Muscle of back (tissue), 11 donors: ENCODE measurements around the gene INPP4A. TPM values are rescaled to one million over a fixed set of nuclear protein-coding genes. Genes with fewer than 3 reads are reported as not detected.

Experiments used
- DNase-seq, 3 donors: peaks; one replicate each; pipeline versions ENCODE4 v3.0.0 to v3.0.0-alpha.2; 2013
- polyA plus RNA-seq, 10 donors: library from polyadenylated mRNA; unstranded; fragments of 120-200 nt; gene quantifications; one replicate each; pipeline ENCODE4 v1.2.1, GENCODE V29; 2013; ENCODE audit not compliant: insufficient read length in 10 of 10

The INPP4A gene
- polyA plus RNA-seq, 10 donors: 9.9 to 15.7 (median 14.0) TPM

DNA sequence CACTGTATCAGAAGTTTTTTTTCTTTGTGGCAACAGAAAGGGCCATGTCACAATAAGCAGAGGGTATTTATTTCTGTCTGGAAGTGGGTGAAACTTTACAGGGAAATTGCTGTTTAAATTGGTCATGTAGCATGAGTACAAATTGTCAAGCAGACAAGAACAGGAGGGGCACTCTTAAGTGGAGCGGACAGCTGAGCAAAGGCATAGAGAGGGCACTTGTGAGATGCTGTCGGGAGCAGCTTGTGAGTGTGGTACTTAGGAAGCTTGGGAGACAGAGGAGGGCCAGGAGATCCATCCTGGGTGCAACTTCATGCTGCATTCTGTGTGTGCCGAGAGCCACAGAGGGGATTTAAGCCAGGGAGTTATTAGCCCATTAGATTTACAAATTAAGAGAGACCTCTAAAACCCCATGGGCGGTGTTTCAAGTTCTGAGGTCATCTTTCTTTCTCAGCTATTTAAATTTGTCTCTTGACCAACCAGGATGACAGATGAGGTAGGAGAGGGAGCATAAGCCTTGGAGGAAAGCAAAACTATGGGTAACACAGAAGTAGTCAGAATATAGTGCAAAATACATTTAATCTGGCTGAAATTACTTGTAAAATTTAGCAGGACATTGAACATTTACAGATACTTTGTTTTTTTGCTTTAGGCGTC, 30.4 kb downstream of the INPP4A start:
- DNase-seq: no peak

DNA sequence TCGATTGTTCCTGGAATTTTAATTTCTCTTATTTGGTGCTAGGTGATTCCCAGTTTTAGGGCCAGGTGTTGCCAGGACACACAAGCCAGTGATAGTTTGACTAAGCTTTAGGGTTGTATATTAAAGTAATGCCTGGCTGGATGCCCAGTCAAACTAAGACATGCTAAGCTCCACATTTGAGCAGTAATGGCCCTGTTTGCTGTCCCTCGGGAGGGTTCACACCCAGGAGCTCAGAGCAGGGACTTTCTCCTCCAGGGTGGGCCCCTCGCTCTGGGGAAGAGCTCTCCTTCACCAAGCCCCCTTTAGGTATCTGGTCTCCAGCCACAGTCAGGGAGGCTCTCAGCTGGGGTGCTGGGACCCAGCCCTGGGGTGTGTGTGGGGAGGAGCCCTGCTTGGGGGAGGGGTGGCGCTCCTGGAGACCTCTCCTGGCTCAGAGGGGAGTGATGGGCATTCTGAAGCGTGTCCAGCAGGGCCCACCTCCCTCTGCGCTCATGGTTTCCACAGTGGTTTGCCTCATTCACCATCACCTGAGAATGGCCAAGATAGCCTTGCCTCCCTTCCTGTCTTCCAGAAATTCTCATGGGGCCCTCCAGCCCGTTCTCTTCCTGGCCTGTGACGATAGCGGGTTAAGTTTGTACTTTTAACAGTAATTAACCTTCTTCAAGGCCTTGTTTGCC, 31.7 kb downstream of the INPP4A start:
- no peak for DNase-seq

DNA sequence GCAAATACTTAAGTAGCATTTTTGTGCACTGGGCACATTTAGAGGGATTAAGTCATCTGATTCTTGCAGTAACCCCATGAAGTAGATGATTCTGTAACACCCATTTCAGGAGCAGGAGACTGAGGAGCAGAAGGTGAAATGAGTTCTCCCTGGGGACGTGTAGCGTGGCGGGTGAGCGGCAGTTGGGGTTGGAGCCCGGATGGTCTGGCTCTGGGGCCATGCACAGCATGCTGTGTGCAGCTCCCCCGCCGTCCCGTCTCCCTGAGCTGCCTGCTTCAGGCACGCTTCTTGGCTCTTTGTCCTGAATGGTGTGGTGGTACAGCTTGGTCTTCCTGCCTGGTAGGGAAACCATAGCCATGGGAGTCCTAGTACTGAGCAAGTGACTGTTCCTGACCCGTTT, 32.4 kb downstream of the INPP4A start:
- DNase-seq: no peak

DNA sequence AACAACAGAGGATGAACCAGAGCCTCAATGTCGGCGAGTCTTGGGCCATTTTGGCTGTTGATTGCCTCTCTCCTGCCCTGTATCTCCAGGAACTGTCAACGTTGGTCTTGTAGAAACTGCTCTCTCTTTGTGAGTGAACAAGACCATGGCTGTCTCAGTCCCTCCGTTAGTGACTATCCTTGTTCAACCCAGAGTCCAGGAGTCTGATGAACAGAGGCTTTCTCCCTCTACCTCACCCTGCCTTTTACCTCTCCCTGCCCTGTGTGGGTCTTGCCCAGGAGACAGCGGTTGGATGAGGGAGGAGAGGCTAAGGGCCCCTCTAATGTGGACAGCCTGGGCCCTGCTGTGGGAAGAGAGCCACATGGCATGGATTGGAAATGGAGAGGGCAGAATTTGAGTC, 32.8 kb downstream of the INPP4A start:
- DNase-seq: no peak

GRCh38 chr2:98478088-98478551, 33.5 kb downstream of the INPP4A start:
- DNase-seq: no peak

GRCh38 chr2:98478907-98479306, 34.2 kb downstream of the INPP4A start:
- no peak for DNase-seq

DNA sequence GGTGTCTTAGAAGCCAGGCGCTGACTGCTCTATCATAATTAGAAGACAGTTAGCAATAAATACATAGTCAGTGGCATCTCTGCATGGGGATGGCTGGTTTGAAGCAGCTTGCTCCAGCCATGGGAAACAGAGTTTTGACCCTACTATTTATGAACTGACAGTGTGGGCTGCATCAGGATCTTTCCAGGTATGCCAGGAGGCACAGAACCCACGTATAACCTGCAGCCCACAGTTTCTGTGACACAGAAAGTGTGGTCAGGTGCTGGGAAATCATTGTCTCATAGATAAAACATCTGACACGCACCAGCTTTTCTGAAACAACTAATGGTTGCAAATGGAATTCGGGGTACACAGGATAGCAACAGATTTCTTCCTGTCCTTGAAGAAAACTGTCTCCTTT, 34.7 kb downstream of the INPP4A start:
- DNase-seq: no peak

- DNase-seq: peak in 2 of 3 donors; percentile 39 to 59
Observed at GRCh38 chr2:98479959-98480524, 35.4 kb downstream of the INPP4A start.

DNA sequence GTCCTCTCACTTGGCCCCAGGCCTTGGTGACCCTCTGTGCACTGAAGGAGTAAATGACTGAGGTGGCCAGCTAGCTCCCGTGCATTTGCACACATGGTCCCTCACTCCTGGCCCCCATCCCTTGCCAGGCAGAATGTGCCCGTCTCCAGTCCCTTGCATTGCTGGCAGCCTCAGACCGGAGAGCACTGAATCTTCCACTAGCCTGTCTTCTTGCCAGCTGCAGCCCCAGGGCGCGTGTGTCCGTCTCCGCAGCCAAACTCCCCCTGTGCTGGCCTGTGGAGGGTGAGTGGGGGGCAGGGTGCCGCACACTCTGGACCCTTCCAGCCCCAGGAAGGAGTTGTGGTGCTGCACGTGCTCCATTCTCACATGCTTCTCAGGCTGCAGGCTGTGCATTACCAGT, 35.9 kb downstream of the INPP4A start:
- no peak for DNase-seq

DNA sequence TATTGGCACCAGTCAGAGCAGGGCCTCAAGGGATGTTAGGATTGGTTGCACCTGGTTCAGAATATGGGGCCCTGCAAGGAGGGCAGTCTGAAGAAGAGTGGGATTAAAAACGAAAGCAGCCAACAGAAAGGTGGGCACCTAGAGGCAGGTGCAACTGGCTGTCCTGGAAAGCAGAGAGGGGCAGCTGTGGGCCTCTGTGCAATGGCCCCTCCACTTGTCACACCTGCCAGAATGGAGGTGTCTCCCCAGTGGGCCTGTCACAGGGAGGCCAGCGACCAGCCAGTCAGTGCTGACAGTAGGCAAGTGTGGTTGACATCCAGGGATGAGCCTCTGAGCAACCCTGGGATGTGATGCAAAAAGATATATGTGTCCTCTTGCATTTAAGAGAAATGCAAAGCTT, 37.7 kb downstream of the INPP4A start:
- DNase-seq: no peak

- no peak for DNase-seq
Observed at GRCh38 chr2:98483257-98483861, 38.7 kb downstream of the INPP4A start.

DNA sequence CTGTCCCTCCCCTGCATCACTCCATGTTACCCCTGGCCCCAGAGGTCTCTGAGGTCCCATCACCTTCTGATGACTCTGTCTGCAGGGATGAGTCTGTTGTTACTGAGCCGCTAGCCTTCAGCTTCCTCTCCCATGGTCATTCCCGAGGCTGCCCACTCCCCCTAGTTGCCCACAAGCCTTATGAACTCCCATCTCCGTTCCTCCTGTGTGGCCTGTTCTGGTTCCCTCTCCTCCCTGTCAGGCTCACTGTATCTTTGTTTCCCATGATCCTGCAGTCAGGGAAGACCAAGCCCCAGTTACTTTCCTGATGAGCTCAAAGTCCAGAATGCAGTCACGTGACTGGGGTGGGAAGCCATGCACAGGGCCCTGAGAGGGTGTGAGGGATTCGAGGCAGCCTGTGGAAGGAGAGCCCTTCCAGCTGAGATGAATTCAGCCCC, 39.5 kb downstream of the INPP4A start:
- DNase-seq: no peak

GRCh38 chr2:98484652-98485452, 40.2 kb downstream of the INPP4A start:
- DNase-seq: no peak

GRCh38 chr2:98485453-98485755, 40.7 kb downstream of the INPP4A start:
- DNase-seq: no peak

GRCh38 chr2:98486374-98486981, 41.8 kb downstream of the INPP4A start:
- no peak for DNase-seq

DNA sequence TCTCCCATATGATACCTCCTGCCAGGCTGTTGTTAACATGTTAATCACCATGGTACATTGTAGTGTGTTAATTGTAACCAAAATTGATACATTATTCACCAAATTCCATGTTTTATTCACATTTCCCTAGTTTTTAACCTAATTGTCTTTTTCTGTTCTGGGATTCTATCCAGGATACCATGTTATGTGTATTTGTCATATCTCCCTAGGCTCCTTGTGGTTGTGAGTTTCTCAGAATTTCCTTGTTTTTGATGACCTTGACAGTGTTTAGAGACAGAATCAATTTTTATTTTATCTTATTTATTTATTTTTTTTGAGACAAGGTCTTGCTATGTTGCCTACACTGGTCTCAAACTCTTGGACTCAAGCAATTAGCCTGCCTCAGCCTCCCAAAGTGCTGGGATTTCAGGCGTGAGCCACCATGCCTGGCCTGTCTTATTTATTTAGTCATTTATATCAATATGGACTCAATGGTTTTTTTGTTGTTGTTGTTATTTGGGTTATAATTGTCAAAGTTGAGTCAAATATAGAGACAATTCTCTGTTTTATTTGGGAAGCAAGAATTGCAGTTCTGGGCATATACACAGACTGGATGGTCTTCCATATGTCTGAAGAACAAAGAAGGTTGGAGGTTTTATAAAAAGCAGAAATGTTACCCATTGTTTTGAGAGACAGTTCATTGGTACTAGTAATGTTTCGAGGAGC, 42.6 kb downstream of the INPP4A start:
- no peak for DNase-seq

DNA sequence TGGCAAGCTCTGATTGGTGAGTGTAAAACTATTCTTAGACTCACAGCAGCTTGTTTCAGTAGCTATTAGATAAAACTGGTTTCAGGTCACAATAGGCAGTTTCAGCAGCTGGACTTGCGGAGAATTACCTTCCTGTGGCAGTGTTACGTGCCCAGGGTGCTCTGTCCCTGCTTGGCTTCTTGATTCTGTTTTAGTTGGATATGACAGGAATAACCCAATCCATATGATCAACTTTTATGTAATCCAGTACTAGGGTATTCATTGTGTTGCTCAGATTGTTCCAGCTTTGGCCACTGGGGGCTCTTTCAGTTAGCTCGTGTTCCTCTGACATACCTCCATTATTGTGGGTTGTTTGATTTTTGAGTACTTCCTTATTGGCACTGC, 43.1 kb downstream of the INPP4A start:
- DNase-seq: peak in 1 of 3 donors; percentile 25

- DNase-seq: no peak
Observed at GRCh38 chr2:98488252-98488651, 43.6 kb downstream of the INPP4A start.

GRCh38 chr2:98489486-98489885, 44.8 kb downstream of the INPP4A start:
- no peak for DNase-seq

DNA sequence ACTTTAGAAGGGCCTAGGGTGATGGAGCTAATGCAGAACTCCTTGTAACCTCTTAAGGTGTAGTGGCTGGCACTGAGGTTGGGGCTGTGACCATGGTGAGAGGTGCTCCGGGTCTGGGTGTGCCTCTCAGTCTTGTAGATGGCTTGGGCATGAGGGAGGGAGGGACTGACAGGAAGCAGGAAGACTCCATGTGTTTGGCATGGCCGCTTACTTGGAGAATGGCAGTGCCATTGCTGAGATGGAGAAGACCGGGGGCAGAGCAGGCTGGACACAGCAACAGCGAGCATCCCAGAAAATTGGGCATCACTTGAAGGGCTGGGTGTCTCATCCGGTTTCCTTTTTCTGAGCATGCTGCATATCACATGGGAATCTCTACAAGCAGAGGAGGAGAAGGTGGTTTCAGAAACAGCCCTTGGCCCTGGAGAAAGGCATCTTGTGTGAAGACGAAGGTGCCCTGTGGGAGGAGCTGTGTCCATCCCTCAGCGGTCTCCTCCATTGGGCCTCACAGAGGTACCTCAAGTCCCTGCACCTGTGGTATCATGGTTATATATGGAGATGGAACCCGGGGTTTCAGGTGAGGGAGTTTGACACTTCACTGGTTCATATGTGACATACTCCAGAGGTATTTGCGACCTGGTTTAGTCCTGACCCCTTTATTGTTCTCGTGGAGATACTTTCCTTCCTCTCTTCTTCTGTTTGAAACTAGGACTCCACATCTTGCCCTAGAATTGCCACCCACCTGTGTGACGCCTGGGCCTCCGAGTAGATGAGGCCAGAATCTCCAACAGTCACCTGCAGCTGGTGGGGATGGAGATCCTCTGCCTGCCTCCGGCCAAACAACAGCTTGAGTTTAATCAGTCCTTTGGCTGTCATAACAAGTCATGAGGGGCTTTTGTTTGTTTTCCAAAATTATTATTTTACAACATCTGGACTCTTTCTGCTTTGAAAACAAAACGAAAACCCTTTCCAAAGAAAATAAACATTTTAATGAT, 45.6 kb downstream of the INPP4A start:
- no peak for DNase-seq
